Upper lobe of right lung (tissue), 1 donor: Measurements from ENCODE around the gene SLC46A2. TPM values are rescaled to one million over a fixed set of nuclear protein-coding genes. Genes with fewer than 3 reads are reported as not detected.

Source experiments
- ATAC-seq: fragments of 200-7000 bp; cut with Tn5 transposase; one replicate; pipeline ENCODE4 v1.9.1; 2020; ENCODE audit warnings: mild to moderate bottlenecking, moderate library complexity
- DNase-seq: peaks from one replicate; pipeline ENCODE4 v3.0.0-alpha.2; 2020
- H3K27ac ChIP-seq: fragments of 200-600 bp; one replicate; pipeline ENCODE4 v1.8.0; 2022
- H3K27me3 ChIP-seq: fragments of 200-600 bp; one replicate; pipeline ENCODE4 v1.8.0; 2022; ENCODE audit warnings: mild to moderate bottlenecking
- H3K36me3 ChIP-seq: fragments of 200-600 bp; one replicate; pipeline ENCODE4 v1.8.0; 2022
- H3K4me1 ChIP-seq: fragments of 200-600 bp; one replicate; pipeline ENCODE4 v1.8.0; 2022
- H3K4me3 ChIP-seq: fragments of 200-600 bp; one replicate; pipeline ENCODE4 v1.8.0; 2022; ENCODE audit warnings: mild to moderate bottlenecking
- H3K9me3 ChIP-seq: fragments of 200-600 bp; one replicate; pipeline ENCODE4 v1.8.0; 2022
- intact Hi-C: fragments of 100-400 bp; cut with DNase I; formaldehyde crosslinking; loops from one replicate; pipeline ENCODE4 v1.11.0; 2022
- total RNA-seq: library from RNA; stranded (reverse); fragmentation: NEBNext Ultra II Directional; extraction: Animal tissue kit (Norgen Biotek cat#: 25700); gene quantifications from one replicate; pipeline ENCODE4 v1.2.1, GENCODE V29; 2021
- TF ChIP-seq, protein P1 (sequence below): fragments of 200-600 bp; IDR thresholded peaks from one replicate; pipeline ENCODE4 v1.8.0; 2022; ENCODE audit warnings: antibody characterized with exemption
- donor health status: DM: no; HTN: yes; CAD: no; lungs with severe emphysema.

The SLC46A2 gene
- total RNA-seq, 1 donor from 2014 or later, result 17.0 TPM

DNA sequence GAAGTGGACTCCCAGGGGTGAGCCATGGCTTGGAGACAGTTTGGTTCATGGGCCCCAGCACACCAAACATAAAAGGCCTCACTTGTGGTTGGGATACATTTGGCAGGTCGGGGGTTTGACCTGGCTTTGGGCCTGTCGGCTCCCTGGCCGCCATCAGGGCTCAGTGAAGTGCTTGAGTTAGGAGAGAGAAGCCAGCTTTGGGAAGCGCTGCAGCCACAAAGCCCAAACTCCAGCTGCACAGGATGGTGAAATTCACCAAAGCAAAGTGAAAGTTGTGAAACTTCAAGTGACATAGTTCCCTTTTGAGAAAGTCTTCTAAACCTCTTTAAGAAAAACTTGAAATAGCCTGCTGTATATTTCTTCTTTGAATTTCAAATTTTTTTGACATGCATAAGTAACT lies 27.5 kb downstream of the SLC46A2 start:
- Histone ChIP-seq H3K9me3 (no peaks in the 10 kb centered on the region), H3K27ac (peak overlapping the region; percentile 82), H3K36me3 (peaks cover 2% of the 10 kb centered on the region), H3K4me1 (peaks cover 51% of the 10 kb centered on the region), H3K4me3 (no peak overlapping the region), H3K27me3 (no peaks in the 10 kb centered on the region)
- intact Hi-C loops, result no loop called here
- TF ChIP-seq, protein P1, sequence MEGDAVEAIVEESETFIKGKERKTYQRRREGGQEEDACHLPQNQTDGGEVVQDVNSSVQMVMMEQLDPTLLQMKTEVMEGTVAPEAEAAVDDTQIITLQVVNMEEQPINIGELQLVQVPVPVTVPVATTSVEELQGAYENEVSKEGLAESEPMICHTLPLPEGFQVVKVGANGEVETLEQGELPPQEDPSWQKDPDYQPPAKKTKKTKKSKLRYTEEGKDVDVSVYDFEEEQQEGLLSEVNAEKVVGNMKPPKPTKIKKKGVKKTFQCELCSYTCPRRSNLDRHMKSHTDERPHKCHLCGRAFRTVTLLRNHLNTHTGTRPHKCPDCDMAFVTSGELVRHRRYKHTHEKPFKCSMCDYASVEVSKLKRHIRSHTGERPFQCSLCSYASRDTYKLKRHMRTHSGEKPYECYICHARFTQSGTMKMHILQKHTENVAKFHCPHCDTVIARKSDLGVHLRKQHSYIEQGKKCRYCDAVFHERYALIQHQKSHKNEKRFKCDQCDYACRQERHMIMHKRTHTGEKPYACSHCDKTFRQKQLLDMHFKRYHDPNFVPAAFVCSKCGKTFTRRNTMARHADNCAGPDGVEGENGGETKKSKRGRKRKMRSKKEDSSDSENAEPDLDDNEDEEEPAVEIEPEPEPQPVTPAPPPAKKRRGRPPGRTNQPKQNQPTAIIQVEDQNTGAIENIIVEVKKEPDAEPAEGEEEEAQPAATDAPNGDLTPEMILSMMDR, result no peak
- peak; percentile 37 for ATAC-seq
- DNase-seq, result peak; percentile 72

DNA sequence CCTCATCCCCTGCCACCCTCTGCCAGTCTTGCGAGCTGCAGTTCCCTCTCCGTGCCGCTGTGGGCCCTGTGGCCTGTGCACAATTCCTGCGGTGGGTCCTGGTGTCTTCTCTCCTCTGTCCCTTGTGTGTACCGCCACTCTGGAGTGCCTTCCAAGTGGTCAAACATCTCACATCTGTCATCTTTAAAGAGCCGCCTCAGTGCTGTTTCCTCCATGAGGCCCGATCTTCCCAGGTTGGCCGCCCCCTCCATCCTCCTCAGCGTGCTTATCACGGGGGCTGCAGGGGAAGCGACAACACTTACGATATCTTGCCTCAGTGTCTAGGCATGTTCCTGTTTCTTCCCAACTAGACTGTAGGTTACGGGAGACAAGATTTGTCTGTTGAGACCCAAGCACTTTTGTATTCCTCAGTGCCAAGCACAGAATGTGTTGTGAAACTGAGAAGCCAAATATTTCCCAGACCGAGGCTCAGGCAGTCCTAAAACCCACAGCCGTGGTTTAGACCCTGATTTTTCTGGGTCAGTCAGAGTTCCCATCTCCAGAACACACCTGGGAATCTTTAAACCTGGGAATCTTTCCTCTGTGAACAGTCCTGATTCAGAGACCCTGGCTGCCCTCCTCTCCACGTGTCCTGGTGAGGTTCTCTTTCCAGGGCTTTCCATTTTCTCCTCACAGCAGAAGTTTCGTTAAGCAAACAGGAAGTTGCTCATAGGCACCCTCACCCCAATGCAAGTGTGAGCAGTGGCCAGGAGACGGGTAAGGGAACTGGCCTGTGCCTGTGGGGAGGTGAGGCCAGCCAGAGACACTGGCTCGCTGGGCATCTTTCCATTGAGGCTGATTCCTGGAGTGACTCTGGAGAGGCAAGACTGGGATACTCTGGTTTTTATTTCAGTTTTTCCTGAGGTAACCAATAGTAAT lies 28.8 kb downstream of the SLC46A2 start:
- peaks cover 52% of the 10 kb centered on the region for H3K4me1 ChIP-seq
- ATAC-seq (peak; percentile 62), DNase-seq (peak; percentile 72)
- TF ChIP-seq, protein P1, result no peak
- intact Hi-C loops, result no loop called here
- no peaks in the 10 kb centered on the region for H3K36me3 ChIP-seq
- H3K9me3 ChIP-seq, result no peaks in the 10 kb centered on the region
- no peaks in the 10 kb centered on the region for H3K27me3 ChIP-seq
- peak overlapping the region; percentile 82 for H3K27ac ChIP-seq
- H3K4me3 ChIP-seq, result peak overlapping the region; percentile 1

DNA sequence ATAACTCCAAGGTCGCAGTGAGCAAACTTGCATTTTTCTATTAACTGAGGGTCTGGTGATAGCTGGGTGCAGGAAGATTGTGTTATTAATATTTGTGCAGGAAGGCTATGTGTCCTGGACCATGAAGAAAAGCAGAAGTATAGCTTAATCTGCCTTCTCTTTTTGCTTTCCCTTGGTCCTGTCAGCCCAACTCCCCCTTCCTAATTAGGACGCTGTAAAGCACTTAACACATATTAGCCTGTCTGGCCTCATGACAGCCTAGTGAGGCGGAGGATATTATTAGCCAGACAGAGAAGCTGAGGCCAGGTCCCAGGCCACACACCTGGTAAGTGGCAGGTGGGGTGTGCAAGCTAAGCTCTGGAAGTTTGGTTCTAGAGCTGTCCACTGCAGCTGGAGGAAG lies 29.5 kb downstream of the SLC46A2 start:
- Histone ChIP-seq H3K27me3 (no peaks in the 10 kb centered on the region), H3K27ac (peak overlapping the region; percentile 82), H3K4me3 (no peak overlapping the region), H3K4me1 (peaks cover 52% of the 10 kb centered on the region), H3K9me3 (no peaks in the 10 kb centered on the region), H3K36me3 (no peaks in the 10 kb centered on the region)
- TF ChIP-seq, protein P1, result no peak
- intact Hi-C loops, result no loop called here
- ATAC-seq (peak; percentile 15), DNase-seq (no peak)

DNA sequence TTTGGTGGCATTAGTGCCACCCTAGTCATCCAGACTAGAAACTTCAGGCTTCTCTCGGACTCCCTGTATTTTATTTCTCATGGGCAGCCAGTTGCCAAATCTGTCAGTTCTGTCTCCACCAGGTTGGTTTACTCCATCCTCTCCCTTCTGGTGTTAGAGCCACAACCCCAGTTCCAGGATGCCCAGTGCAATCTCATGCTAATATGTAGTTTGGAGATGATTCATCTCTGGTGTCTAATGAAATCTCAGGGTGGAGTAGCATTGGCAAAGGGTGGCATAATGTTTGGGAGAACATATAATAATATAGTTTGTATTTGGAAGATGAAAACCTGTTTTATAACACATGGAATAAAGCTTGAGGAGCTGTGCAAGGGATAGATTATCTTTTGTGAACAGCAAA lies 30.2 kb downstream of the SLC46A2 start:
- H3K9me3 ChIP-seq, result no peaks in the 10 kb centered on the region
- intact Hi-C loops, result no loop called here
- H3K4me3 ChIP-seq, result no peak overlapping the region
- TF ChIP-seq, protein P1, result no peak
- H3K36me3 ChIP-seq, result no peaks in the 10 kb centered on the region
- no peaks in the 10 kb centered on the region for H3K27me3 ChIP-seq
- no peak for ATAC-seq
- H3K4me1 ChIP-seq, result peaks cover 52% of the 10 kb centered on the region
- no peak for DNase-seq
- H3K27ac ChIP-seq, result no peak overlapping the region

DNA sequence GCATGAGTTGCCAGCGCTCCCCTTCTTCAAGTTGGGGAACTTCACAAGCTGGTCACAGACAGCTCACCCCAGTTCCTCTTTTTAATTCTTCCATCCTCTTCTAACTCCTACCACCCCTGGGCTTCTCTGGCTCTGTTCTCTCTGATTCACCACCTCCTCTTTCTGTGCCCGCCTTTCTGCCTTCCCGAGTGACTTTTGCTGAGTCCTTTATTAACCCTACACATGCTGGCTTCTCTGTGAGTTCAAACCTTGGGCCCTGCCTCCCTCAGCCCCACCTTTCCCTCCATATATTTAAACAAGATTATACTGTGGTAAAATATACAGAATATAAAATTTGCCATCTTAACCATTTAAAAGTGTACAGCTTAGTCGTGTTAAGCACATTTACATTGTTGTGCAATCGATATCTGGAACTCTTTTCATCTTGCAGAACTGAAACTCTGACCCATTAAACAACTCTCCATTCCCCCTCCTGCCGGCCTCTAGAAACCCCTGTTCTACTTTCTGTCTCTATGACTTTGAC lies 32.0 kb downstream of the SLC46A2 start:
- no peak overlapping the region for H3K4me3 ChIP-seq
- ATAC-seq, result peak; percentile 72
- H3K9me3 ChIP-seq, result no peaks in the 10 kb centered on the region
- TF ChIP-seq, protein P1, result no peak
- no peak for DNase-seq
- peaks cover 42% of the 10 kb centered on the region for H3K4me1 ChIP-seq
- no peak overlapping the region for H3K27ac ChIP-seq
- peaks cover 3% of the 10 kb centered on the region for H3K36me3 ChIP-seq
- no peaks in the 10 kb centered on the region for H3K27me3 ChIP-seq
- intact Hi-C loops, result no loop called here
